ENCODE results near the gene FBXO47.

- TF ChIP-seq NKRF (IDR thresholded peaks at IDR 0.05; ENCODE audit: borderline replicate concordance) (no peak), ZNF41 (CRISPR knock-in tag; conservative IDR thresholded peaks at IDR 0.05) (no peak), UBTF (IDR thresholded peaks at IDR 0.05; ENCODE audit: borderline replicate concordance in 1 of 2, low read depth in 2 of 2, low read length in 2 of 2) (no peak), EZH2 (IDR thresholded peaks at IDR 0.05; ENCODE audit: borderline replicate concordance, low read depth, low read length) (no peak), FOS (IDR thresholded peaks at IDR 0.05; ENCODE audit: extremely low read depth, insufficient read length) (no peak), SIN3A (IDR thresholded peaks at IDR 0.05; ENCODE audit: borderline replicate concordance in 2 of 2, control insufficient read depth in 1 of 2, low read depth in 2 of 2, low read length in 2 of 2) (no peak), E2F4 (CRISPR knock-in tag; IDR thresholded peaks at IDR 0.05; ENCODE audit: low read depth) (no peak), CTCF (IDR thresholded peaks at IDR 0.05 in 2 of 3, conservative IDR thresholded peaks at IDR 0.05 in 1 of 3; ENCODE audit: insufficient read depth in 2 of 3, low read depth in 1 of 3, low read length in 3 of 3) (no peak), REST (IDR thresholded peaks at IDR 0.05; ENCODE audit: borderline replicate concordance) (no peak), REST (CRISPR knock-in tag; IDR thresholded peaks at IDR 0.05; ENCODE audit: low read depth) (no peak), EGR1 (conservative IDR thresholded peaks at IDR 0.05) (no peak)
Measured at GRCh38 chr17:38940404-38940803, 26.8 kb downstream of the FBXO47 start.

Measured in K562 (cell line).